MM.1S (cell line): ENCODE measurements around the gene GFPT1.

ENCODE experiments used
- DNase-seq: peaks from one replicate; pipeline ENCODE4 v3.0.0-alpha.2; 2015
- H2AFZ ChIP-seq: fragments of 300-600 bp; sonication (generic); 2 replicates; pipeline ENCODE4 v1.6.0; 2016; ENCODE audit warnings: antibody characterized with exemption, low read length
- H3F3A ChIP-seq: fragments of 300-600 bp; sonication (generic); 2 replicates; pipeline ENCODE4 v1.6.1; 2016; ENCODE audit warnings: mild to moderate bottlenecking, antibody characterized with exemption, low read length, moderate library complexity, mixed read lengths; ENCODE audit not compliant: insufficient read depth
- H3K27ac ChIP-seq: fragments of 300-600 bp; sonication (generic); 2 replicates; pipeline ENCODE4 v1.5.1; 2016; ENCODE audit warnings: mild to moderate bottlenecking, low read length
- H3K27me3 ChIP-seq: fragments of 300-600 bp; sonication (generic); replicated peaks from 2 replicates; pipeline ENCODE4 v1.6.0; 2016; ENCODE audit warnings: low read length; ENCODE audit not compliant: insufficient read depth
- H3K36me3 ChIP-seq: fragments of 300-600 bp; sonication (generic); replicated peaks from 2 replicates; pipeline ENCODE4 v1.6.1; 2016; ENCODE audit warnings: mild to moderate bottlenecking, low read length, mixed read lengths; ENCODE audit not compliant: insufficient read depth
- H3K4me1 ChIP-seq: fragments of 300-600 bp; sonication (generic); 2 replicates; pipeline ENCODE4 v1.6.1; 2016; ENCODE audit warnings: low read length, mixed read lengths
- H3K4me2 ChIP-seq: fragments of 300-600 bp; sonication (generic); 2 replicates; pipeline ENCODE4 v1.6.0; 2016; ENCODE audit warnings: low read depth, low read length
- H3K4me3 ChIP-seq: fragments of 300-600 bp; sonication (generic); 2 replicates; pipeline ENCODE4 v1.5.1; 2016; ENCODE audit warnings: low read length, mixed read lengths
- H3K79me2 ChIP-seq: fragments of 300-600 bp; sonication (generic); 2 replicates; pipeline ENCODE4 v1.6.1; 2016; ENCODE audit warnings: mixed run types, low read length, mixed read lengths
- H3K9ac ChIP-seq: fragments of 300-600 bp; sonication (generic); 2 replicates; pipeline ENCODE4 v1.6.1; 2016; ENCODE audit warnings: low read length, mixed read lengths
- H3K9me2 ChIP-seq: fragments of 300-600 bp; sonication (generic); replicated peaks from 2 replicates; pipeline ENCODE4 v1.6.1; 2016; ENCODE audit warnings: mild to moderate bottlenecking, low read length, mixed read lengths; ENCODE audit not compliant: insufficient read depth
- H3K9me3 ChIP-seq: fragments of 300-600 bp; sonication (generic); replicated peaks from 2 replicates; pipeline ENCODE4 v1.6.1; 2016; ENCODE audit warnings: mild to moderate bottlenecking, low read length, mixed read lengths; ENCODE audit not compliant: insufficient read depth
- H4K20me1 ChIP-seq: fragments of 300-600 bp; sonication (generic); 2 replicates; pipeline ENCODE4 v1.6.1; 2016; ENCODE audit warnings: mild to moderate bottlenecking, low read length, moderate library complexity, mixed read lengths; ENCODE audit not compliant: insufficient read depth
- EZH2 ChIP-seq: fragments of 300-600 bp; sonication (generic); optimal IDR thresholded peaks from 2 replicates; pipeline ENCODE3; 2017; ENCODE audit warnings: low read depth, mild to moderate bottlenecking, antibody characterized with exemption, low read length, mixed read lengths
- EZH2phosphoT487 ChIP-seq: fragments of 300-600 bp; sonication (generic); IDR thresholded peaks from 2 replicates; pipeline ENCODE4 v1.6.1; 2018; ENCODE audit warnings: antibody characterized with exemption, low read length
- TF ChIP-seq, protein P1 (sequence below): fragments of 300-600 bp; sonication (generic); IDR thresholded peaks from 2 replicates; pipeline ENCODE4 v1.5.1; 2016; ENCODE audit warnings: antibody characterized with exemption, low read length, mixed read lengths

GFPT1 gene

DNA sequence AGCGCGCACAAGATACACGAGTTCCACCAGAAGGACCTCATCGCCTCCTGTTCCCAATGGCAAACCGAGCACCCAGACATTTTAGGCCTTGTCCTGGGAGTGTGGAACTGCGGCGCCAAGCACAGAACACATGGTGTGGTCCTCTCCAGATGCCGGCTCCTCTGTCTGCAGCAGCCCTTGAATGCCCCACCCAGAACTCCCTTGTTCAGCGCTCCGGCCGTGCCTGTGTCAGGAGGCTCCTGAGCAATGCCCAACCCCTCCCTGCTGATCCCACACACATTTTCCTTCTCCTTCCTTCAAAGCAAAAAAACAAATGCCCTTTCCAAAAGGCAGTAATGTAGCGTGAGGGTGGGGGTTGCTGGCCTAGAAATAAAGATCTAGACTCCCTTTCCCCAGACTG lies 89.8 kb downstream of the GFPT1 start:
- Histone ChIP-seq H4K20me1 (no peaks in the 10 kb centered on the region), H3K36me3 (no peaks in the 10 kb centered on the region), H3K27ac (no peak overlapping the region), H3K4me2 (no peak overlapping the region), H3K9ac (no peak overlapping the region), H3K9me3 (no peaks in the 10 kb centered on the region), H2AFZ (no peak overlapping the region), H3K9me2 (no peaks in the 10 kb centered on the region), H3F3A (no peaks in the 10 kb centered on the region), H3K79me2 (no peaks in the 10 kb centered on the region), H3K27me3 (no peaks in the 10 kb centered on the region), H3K4me1 (no peaks in the 10 kb centered on the region), H3K4me3 (no peak overlapping the region)
- TF ChIP-seq EZH2 (no peak), EZH2phosphoT487 (no peak)
- TF ChIP-seq, protein P1, sequence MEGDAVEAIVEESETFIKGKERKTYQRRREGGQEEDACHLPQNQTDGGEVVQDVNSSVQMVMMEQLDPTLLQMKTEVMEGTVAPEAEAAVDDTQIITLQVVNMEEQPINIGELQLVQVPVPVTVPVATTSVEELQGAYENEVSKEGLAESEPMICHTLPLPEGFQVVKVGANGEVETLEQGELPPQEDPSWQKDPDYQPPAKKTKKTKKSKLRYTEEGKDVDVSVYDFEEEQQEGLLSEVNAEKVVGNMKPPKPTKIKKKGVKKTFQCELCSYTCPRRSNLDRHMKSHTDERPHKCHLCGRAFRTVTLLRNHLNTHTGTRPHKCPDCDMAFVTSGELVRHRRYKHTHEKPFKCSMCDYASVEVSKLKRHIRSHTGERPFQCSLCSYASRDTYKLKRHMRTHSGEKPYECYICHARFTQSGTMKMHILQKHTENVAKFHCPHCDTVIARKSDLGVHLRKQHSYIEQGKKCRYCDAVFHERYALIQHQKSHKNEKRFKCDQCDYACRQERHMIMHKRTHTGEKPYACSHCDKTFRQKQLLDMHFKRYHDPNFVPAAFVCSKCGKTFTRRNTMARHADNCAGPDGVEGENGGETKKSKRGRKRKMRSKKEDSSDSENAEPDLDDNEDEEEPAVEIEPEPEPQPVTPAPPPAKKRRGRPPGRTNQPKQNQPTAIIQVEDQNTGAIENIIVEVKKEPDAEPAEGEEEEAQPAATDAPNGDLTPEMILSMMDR = no peak
- DNase-seq = no peak

DNA sequence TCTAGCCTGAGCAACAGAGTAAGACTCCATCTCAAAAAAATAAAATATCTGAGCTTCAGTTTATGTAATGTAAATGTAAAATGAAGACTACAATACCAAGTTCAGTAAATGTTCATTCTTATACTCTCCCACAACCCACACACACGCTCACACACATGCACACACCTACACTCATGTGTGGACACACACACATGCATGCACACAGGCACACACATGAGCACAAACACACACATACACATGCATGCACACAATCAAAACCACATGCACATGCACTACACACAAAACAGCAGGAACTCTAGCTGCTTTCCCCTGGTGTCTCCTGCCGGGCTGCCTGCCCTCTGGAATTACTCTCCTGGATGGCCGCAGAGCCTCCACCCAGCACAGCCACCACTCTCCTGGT lies 90.6 kb downstream of the GFPT1 start:
- TF ChIP-seq EZH2phosphoT487 (no peak), EZH2 (no peak)
- TF ChIP-seq, protein P1 = no peak
- H3K36me3 ChIP-seq = no peaks in the 10 kb centered on the region
- H3F3A ChIP-seq = no peaks in the 10 kb centered on the region
- no peaks in the 10 kb centered on the region for H3K9me2 ChIP-seq
- no peak overlapping the region for H3K27ac ChIP-seq
- no peaks in the 10 kb centered on the region for H3K79me2 ChIP-seq
- no peak overlapping the region for H3K9ac ChIP-seq
- H4K20me1 ChIP-seq = no peaks in the 10 kb centered on the region
- DNase-seq = no peak
- no peak overlapping the region for H3K4me2 ChIP-seq
- no peak overlapping the region for H3K4me3 ChIP-seq
- H3K9me3 ChIP-seq = no peaks in the 10 kb centered on the region
- H3K4me1 ChIP-seq = no peaks in the 10 kb centered on the region
- no peaks in the 10 kb centered on the region for H3K27me3 ChIP-seq
- H2AFZ ChIP-seq = no peak overlapping the region

DNA sequence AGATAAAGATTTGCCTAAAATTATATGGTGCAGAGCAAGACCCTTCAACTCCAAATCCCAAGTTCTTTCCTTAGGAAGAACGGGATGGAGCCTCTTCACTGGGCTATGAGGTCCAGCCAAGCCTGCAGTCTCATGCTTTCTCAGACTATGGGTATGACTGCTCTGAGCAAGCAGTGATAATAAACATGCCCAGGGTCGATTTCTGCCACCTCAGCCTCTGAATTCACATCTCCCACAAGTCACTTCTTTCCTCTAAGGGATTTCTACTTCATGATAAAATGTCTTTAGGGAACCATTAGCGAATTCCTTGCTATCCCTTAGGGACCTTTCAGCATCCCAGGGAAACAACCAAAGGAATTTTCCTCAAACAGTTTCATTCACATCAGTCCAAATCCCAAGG lies 94.8 kb downstream of the GFPT1 start:
- no peaks in the 10 kb centered on the region for H3K79me2 ChIP-seq
- no peak for DNase-seq
- no peaks in the 10 kb centered on the region for H3K9me2 ChIP-seq
- no peaks in the 10 kb centered on the region for H3F3A ChIP-seq
- no peak overlapping the region for H2AFZ ChIP-seq
- H4K20me1 ChIP-seq = no peaks in the 10 kb centered on the region
- no peak overlapping the region for H3K9ac ChIP-seq
- no peaks in the 10 kb centered on the region for H3K36me3 ChIP-seq
- no peaks in the 10 kb centered on the region for H3K27me3 ChIP-seq
- no peak overlapping the region for H3K27ac ChIP-seq
- no peaks in the 10 kb centered on the region for H3K4me1 ChIP-seq
- no peak overlapping the region for H3K4me3 ChIP-seq
- 0 out of 2 replicates have a peak, but pooled peaks cover 4% of the 10 kb centered on the region for H3K9me3 ChIP-seq
- TF ChIP-seq, protein P1 = no peak
- no peak for TF ChIP-seq EZH2
- TF ChIP-seq EZH2phosphoT487 = no peak
- H3K4me2 ChIP-seq = no peak overlapping the region
